Keratinocyte (primary cell): ENCODE measurements around the gene TMEM132C. TPM values are rescaled to one million over a fixed set of nuclear protein-coding genes. Genes with fewer than 3 reads are reported as not detected.

ENCODE experiments used
- DNase-seq: peaks from one replicate; pipeline ENCODE4 v3.0.0-alpha.2; 2011; ENCODE audit warnings: low read depth, missing footprints, low spot score
- FAIRE-seq: peaks from 2 replicates; lab custom pipeline; 2011; peaks lifted over from hg19 to GRCh38; lab: Jason Lieb, UNC
- H2AFZ ChIP-seq: 2 replicates; pipeline ENCODE4 v1.6.0; 2012; ENCODE audit warnings: low read length, control low read depth, inconsistent platforms; ENCODE audit not compliant: control insufficient read depth
- H3K27ac ChIP-seq: 2 replicates; pipeline ENCODE4 v1.5.1; 2011; ENCODE audit warnings: low read length; ENCODE audit not compliant: control insufficient read depth, insufficient read depth
- H3K27me3 ChIP-seq: 3 replicates; pipeline ENCODE4 v1.6.0; 2011; ENCODE audit warnings: low read length; ENCODE audit not compliant: control insufficient read depth, insufficient read depth; ENCODE audit errors: extremely low read depth
- H3K36me3 ChIP-seq, 2 experiments: 2 replicates in 1 of 2; 3 replicates in 1 of 2; pipeline ENCODE4 v1.5.1; 2011; ENCODE audit warnings: low read length in 2 of 2, mild to moderate bottlenecking in 1 of 2; ENCODE audit not compliant: control insufficient read depth in 2 of 2, insufficient read depth in 2 of 2; ENCODE audit errors: extremely low read depth in 1 of 2
- H3K4me1 ChIP-seq: 3 replicates; pipeline ENCODE4 v1.5.1; 2011; ENCODE audit warnings: low read length; ENCODE audit not compliant: control insufficient read depth, insufficient read depth; ENCODE audit errors: extremely low read depth
- H3K4me2 ChIP-seq: 3 replicates; pipeline ENCODE4 v1.6.0; 2011; ENCODE audit warnings: low read depth, low read length; ENCODE audit not compliant: control insufficient read depth, insufficient read depth; ENCODE audit errors: extremely low read depth
- H3K4me3 ChIP-seq, 3 experiments: fragments of 200-600 bp in 1 of 3; sonication (generic) in 1 of 3; 2 replicates in 2 of 3; 3 replicates in 1 of 3; pipeline ENCODE4 v1.5.1; 2011 to 2016; ENCODE audit warnings: low read length in 3 of 3, mild to moderate bottlenecking in 3 of 3, control low read depth in 2 of 3, inconsistent platforms in 1 of 3, low read depth in 1 of 3, mixed read lengths in 1 of 3, mixed run types in 1 of 3, moderate library complexity in 1 of 3; ENCODE audit not compliant: control insufficient read depth in 2 of 3, insufficient read depth in 2 of 3; ENCODE audit errors: extremely low read depth in 1 of 3
- H3K79me2 ChIP-seq: 2 replicates; pipeline ENCODE4 v1.6.0; 2012; ENCODE audit warnings: low read length; ENCODE audit not compliant: control insufficient read depth, insufficient read depth
- H3K9ac ChIP-seq: 3 replicates; pipeline ENCODE4 v1.6.0; 2011; ENCODE audit warnings: low read length; ENCODE audit not compliant: control insufficient read depth, insufficient read depth; ENCODE audit errors: extremely low read depth
- H3K9me1 ChIP-seq: 3 replicates; pipeline ENCODE4 v1.6.0; 2011; ENCODE audit warnings: low read length; ENCODE audit not compliant: control insufficient read depth, insufficient read depth; ENCODE audit errors: extremely low read depth
- H3K9me3 ChIP-seq: 2 replicates; pipeline ENCODE4 v1.5.1; 2012; ENCODE audit warnings: low read depth, low read length; ENCODE audit not compliant: control insufficient read depth
- H4K20me1 ChIP-seq: 3 replicates; pipeline ENCODE4 v1.6.0; 2011; ENCODE audit warnings: low read length; ENCODE audit not compliant: control insufficient read depth, insufficient read depth; ENCODE audit errors: extremely low read depth
- CTCF ChIP-seq, 3 experiments: IDR thresholded peaks in 1 of 3; conservative IDR thresholded peaks in 1 of 3; optimal IDR thresholded peaks in 1 of 3; 2 replicates in 2 of 3; 3 replicates in 1 of 3; pipeline versions ENCODE3 to v1.5.1; 2011; ENCODE audit warnings: low read length in 3 of 3, mild to moderate bottlenecking in 3 of 3, moderate library complexity in 2 of 3, control low read depth in 1 of 3, inconsistent platforms in 1 of 3; ENCODE audit not compliant: insufficient read depth in 2 of 3; ENCODE audit errors: extremely low read depth in 1 of 3
- EZH2 ChIP-seq: IDR thresholded peaks from one replicate; pipeline ENCODE4 v1.6.1; 2012; ENCODE audit warnings: inconsistent platforms, mild to moderate bottlenecking, low read length, moderate library complexity
- dilution Hi-C: fragments of 300-500 bp; cut with MboI; formaldehyde crosslinking; loops from one replicate; pipeline ENCODE4 v1.7.0; 2020; ENCODE audit warnings: low sequenced_read_pairs; ENCODE audit not compliant: extremely low pct_ligation_motif_present
- polyA plus RNA-seq, 5 experiments: library from polyadenylated mRNA; depleted of rRNA in 3 of 5; stranded (reverse) in 3 of 5; stranded (forward) in 1 of 5; unstranded in 1 of 5; fragments of >200 nt; gene quantifications; 1 replicate in 1 of 5; 2 replicates in 3 of 5; 3 replicates in 1 of 5; pipeline versions ENCODE4 v1.2.1 to v1.2.3, GENCODE V29; 2011 to 2012; ENCODE audit warnings: missing spikeins in 2 of 5, low read depth in 1 of 5, low replicate concordance in 1 of 5

Gene TMEM132C
- polyA plus RNA-seq, 1 donor (not counting 4 experiments of a cell fraction or from before 2014, with no cell fraction given) = not detected

- no peaks in the 10 kb centered on the region for H3K79me2 ChIP-seq
- peaks cover 44% of the 10 kb centered on the region for H3K27me3 ChIP-seq
- FAIRE-seq = no peak
- H3K9me3 ChIP-seq = no peaks in the 10 kb centered on the region
- no peaks in the 10 kb centered on the region for H3K4me1 ChIP-seq
- no peak overlapping the region for H3K27ac ChIP-seq
- H3K9me1 ChIP-seq = no peaks in the 10 kb centered on the region
- no peak overlapping the region for H3K4me2 ChIP-seq
- TF ChIP-seq EZH2 = no peak
- TF ChIP-seq CTCF (optimal IDR thresholded peaks at IDR 0.05 in 1 of 3, IDR thresholded peaks at IDR 0.05 in 1 of 3, conservative IDR thresholded peaks at IDR 0.05 in 1 of 3; ENCODE audit: extremely low read depth in 1 of 3, insufficient read depth in 2 of 3, low read length in 3 of 3) = no peak
- no peaks in the 10 kb centered on the region for H4K20me1 ChIP-seq
- no peak overlapping the region for H3K4me3 ChIP-seq
- H3K36me3 ChIP-seq = no peaks in the 10 kb centered on the region
- H3K9ac ChIP-seq = no peak overlapping the region
- H2AFZ ChIP-seq = no peak overlapping the region
- dilution Hi-C loops = no loop called here
- no peak for DNase-seq
Observed at GRCh38 chr12:128265566-128265965, 1.4 kb upstream of the TMEM132C start.

- no peak overlapping the region for H3K4me3 ChIP-seq
- no peaks in the 10 kb centered on the region for H3K79me2 ChIP-seq
- peaks cover 44% of the 10 kb centered on the region for H3K27me3 ChIP-seq
- FAIRE-seq = no peak
- H2AFZ ChIP-seq = no peak overlapping the region
- no peaks in the 10 kb centered on the region for H3K9me1 ChIP-seq
- dilution Hi-C loops = no loop called here
- H3K36me3 ChIP-seq = no peaks in the 10 kb centered on the region
- H3K9ac ChIP-seq = no peak overlapping the region
- no peaks in the 10 kb centered on the region for H3K9me3 ChIP-seq
- no peak overlapping the region for H3K27ac ChIP-seq
- H3K4me2 ChIP-seq = no peak overlapping the region
- TF ChIP-seq CTCF (optimal IDR thresholded peaks at IDR 0.05 in 1 of 3, IDR thresholded peaks at IDR 0.05 in 1 of 3, conservative IDR thresholded peaks at IDR 0.05 in 1 of 3; ENCODE audit: extremely low read depth in 1 of 3, insufficient read depth in 2 of 3, low read length in 3 of 3) = no peak
- TF ChIP-seq EZH2 = no peak
- no peak for DNase-seq
- H3K4me1 ChIP-seq = no peaks in the 10 kb centered on the region
- H4K20me1 ChIP-seq = no peaks in the 10 kb centered on the region
Observed at GRCh38 chr12:128266086-128266485, 884 bp upstream of the TMEM132C start.
